ENCODE measurements around the gene STRA6.

DNA sequence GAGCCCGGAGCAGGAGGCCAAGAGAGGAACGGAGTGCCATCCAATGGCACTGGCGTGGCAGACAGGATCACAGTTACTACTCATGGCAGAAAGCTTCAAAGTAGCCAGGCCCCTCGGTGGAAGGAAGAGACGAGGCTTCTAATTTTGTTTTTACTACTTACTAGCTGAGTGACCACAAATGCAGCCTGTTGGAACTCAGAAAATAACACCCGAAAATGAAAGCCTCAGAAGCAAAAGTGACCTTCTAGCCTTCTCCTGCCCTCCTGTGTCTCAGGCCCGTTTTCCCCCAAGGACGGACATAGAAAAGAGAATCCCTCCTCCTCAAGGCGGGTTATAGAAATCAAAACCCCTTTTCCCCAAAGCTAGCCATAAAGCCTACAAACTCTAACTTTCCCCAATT lies 9.9 kb upstream of the STRA6 start:
- TF ChIP-seq, protein P1, sequence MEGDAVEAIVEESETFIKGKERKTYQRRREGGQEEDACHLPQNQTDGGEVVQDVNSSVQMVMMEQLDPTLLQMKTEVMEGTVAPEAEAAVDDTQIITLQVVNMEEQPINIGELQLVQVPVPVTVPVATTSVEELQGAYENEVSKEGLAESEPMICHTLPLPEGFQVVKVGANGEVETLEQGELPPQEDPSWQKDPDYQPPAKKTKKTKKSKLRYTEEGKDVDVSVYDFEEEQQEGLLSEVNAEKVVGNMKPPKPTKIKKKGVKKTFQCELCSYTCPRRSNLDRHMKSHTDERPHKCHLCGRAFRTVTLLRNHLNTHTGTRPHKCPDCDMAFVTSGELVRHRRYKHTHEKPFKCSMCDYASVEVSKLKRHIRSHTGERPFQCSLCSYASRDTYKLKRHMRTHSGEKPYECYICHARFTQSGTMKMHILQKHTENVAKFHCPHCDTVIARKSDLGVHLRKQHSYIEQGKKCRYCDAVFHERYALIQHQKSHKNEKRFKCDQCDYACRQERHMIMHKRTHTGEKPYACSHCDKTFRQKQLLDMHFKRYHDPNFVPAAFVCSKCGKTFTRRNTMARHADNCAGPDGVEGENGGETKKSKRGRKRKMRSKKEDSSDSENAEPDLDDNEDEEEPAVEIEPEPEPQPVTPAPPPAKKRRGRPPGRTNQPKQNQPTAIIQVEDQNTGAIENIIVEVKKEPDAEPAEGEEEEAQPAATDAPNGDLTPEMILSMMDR (IDR thresholded peaks at IDR 0.05; ENCODE audit: control extremely low read depth in 1 of 3, insufficient read depth in 1 of 3, low read depth in 1 of 3, low read length in 3 of 3) = no peak
- TF ChIP-seq FOSL1 (IDR thresholded peaks at IDR 0.05; ENCODE audit: insufficient read depth, low read depth, low read length) = no peak
- no peak for TF ChIP-seq CHD1 (IDR thresholded peaks at IDR 0.05; ENCODE audit: low read depth, low read length)
- TF ChIP-seq TAF1 (IDR thresholded peaks at IDR 0.05; ENCODE audit: low read depth, low read length) = no peak
- no peak for TF ChIP-seq ZNF274 (IDR thresholded peaks at IDR 0.05; ENCODE audit: borderline replicate concordance, extremely low read depth, low read length)
- TF ChIP-seq SIN3A (conservative IDR thresholded peaks at IDR 0.05 in 1 of 2, IDR thresholded peaks at IDR 0.05 in 1 of 2; ENCODE audit: low read depth in 1 of 2, low read length in 2 of 2) = no peak
- TF ChIP-seq TBP (IDR thresholded peaks at IDR 0.05; ENCODE audit: low read depth, low read length) = no peak
- TF ChIP-seq JUND (IDR thresholded peaks at IDR 0.05; ENCODE audit: low read length) = no peak
- no peak for TF ChIP-seq POLR2AphosphoS5 (IDR thresholded peaks at IDR 0.05; ENCODE audit: low read depth, low read length)
- TF ChIP-seq RAD21 (IDR thresholded peaks at IDR 0.05 in 1 of 2, conservative IDR thresholded peaks at IDR 0.05 in 1 of 2; ENCODE audit: low read depth in 2 of 2, low read length in 2 of 2) = no peak; a peak in 1 of 4 replicates
- TF ChIP-seq POLR2A (IDR thresholded peaks at IDR 0.05; ENCODE audit: control extremely low read depth in 1 of 2, low read depth in 2 of 2, low read length in 2 of 2) = no peak
- TF ChIP-seq RBBP5 (IDR thresholded peaks at IDR 0.05; ENCODE audit: borderline replicate concordance, low read depth, low read length) = no peak

All from H1 (cell line).